Panc1 (cell line): ENCODE results near the gene VAPA.

Source experiments
- CTCF ChIP-seq: fragments of 450-650 bp; IDR thresholded peaks from 2 replicates; pipeline ENCODE4 v1.5.1; 2017; ENCODE audit warnings: mild to moderate bottlenecking
- POLR2AphosphoS5 ChIP-seq: IDR thresholded peaks from 2 replicates; pipeline ENCODE4 v1.6.1; 2012; ENCODE audit warnings: mild to moderate bottlenecking, low read depth, low read length, moderate library complexity
- REST ChIP-seq, 2 experiments: IDR thresholded peaks; 2 replicates each; pipeline ENCODE4 v1.6.1; 2011 to 2012; ENCODE audit warnings: low read depth in 2 of 2, control low read depth in 1 of 2, low read length in 1 of 2, mild to moderate bottlenecking in 1 of 2, moderate library complexity in 1 of 2; ENCODE audit not compliant: insufficient read depth in 1 of 2
- SIN3A ChIP-seq: IDR thresholded peaks from 2 replicates; pipeline ENCODE4 v1.6.1; 2012; ENCODE audit warnings: low read depth, mild to moderate bottlenecking, low read length, moderate library complexity, borderline replicate concordance; ENCODE audit not compliant: insufficient read depth
- TCF7L2 ChIP-seq: IDR thresholded peaks from 2 replicates; pipeline ENCODE4 v1.6.1; 2011; ENCODE audit warnings: mild to moderate bottlenecking, low read depth, low read length, inconsistent platforms

- TF ChIP-seq POLR2AphosphoS5 (no peak), TCF7L2 (no peak), CTCF (no peak), SIN3A (no peak), REST (IDR thresholded peaks at IDR 0.05; ENCODE audit: insufficient read depth in 1 of 2, low read depth in 2 of 2, low read length in 1 of 2) (no peak)
These were observed 46.6 kb downstream of the VAPA start for GRCh38 chr18:9960258-9960904.
